ENCODE data around the gene SETBP1. TPM values are rescaled to one million over a fixed set of nuclear protein-coding genes. Genes with fewer than 3 reads are reported as not detected.

Gene SETBP1
- total and polyA plus RNA-seq, 2 of the 4 experiments (the other 2 are of a cell fraction): 0.19 to 0.36 TPM

DNA sequence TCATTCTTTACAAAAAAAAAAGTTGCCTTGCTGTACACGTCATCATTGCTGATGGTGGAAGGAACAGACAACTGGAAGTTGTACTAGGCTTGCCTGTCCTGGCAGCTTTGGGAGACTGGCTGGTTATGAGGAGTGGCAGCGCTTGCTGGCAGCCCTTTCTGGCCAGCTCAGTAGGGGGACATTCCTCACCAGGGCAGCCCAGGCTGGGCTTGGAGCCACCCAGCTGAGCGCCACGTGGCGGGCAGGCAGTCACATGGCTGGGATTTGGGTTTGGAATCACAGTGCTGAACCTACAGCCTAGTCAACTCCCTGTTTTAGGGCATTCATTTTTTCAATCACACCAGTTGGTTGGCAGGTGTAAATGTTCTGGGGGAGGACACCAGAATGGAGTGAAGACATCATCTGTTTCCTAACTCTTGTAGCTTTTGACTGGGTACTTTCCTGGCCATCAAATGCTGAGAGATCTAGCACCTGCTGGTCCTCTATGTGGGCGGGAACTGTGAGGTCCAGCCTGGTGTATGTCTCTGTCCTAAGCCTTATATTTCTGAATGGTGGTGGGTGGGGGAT lies 139.3 kb downstream of the SETBP1 start:
- no peak overlapping the region for H3K56ac ChIP-seq (ENCODE audit: extremely low read depth, insufficient read depth, low read length)
- H2BK15ac ChIP-seq (ENCODE audit: low read depth, low read length): no peak overlapping the region
- H4K8ac ChIP-seq (ENCODE audit: low read depth in 2 of 2, low read length in 2 of 2): no peak overlapping the region
- H3K9me3 ChIP-seq (ENCODE audit: control insufficient read depth, insufficient read depth, low read length): no peaks in the 10 kb centered on the region
- no peak overlapping the region for H3K4me2 ChIP-seq (ENCODE audit: low read depth, low read length)
- DNase-seq: no peak
- no peak for ATAC-seq (ENCODE audit: low read depth)
- no peak overlapping the region for H4K91ac ChIP-seq (ENCODE audit: insufficient read depth, low read depth, low read length)
- no peaks in the 10 kb centered on the region; the same call in 1 of the 2 replicates for H3K9me1 ChIP-seq (ENCODE audit: insufficient read depth, low read length)
- H3K4ac ChIP-seq (ENCODE audit: low read depth, low read length): no peak overlapping the region
- ChIA-PET CTCF (no interaction called here), POLR2A (ENCODE audit: unreplicated experiment) (no interaction called here)
- WGBS, 2 experiments (ENCODE audit: extremely low coverage in 2 of 2, insufficient read length in 1 of 2): 100% methylated on average over 1 of the region's 6 CpGs; no CpG with 5 or more reads in 1 of the 2 experiments
- no peak overlapping the region for H2AK5ac ChIP-seq (ENCODE audit: low read depth, low read length)
- no peaks in the 10 kb centered on the region for H3K79me1 ChIP-seq (ENCODE audit: low read depth in 1 of 2, low read length in 2 of 2)
- intact Hi-C loops (cut with micrococcal nuclease): no loop called here
- no peak for TF ChIP-seq USF2 (IDR thresholded peaks at IDR 0.05; ENCODE audit: low read depth, low read length)
- no peak for TF ChIP-seq MAZ (IDR thresholded peaks at IDR 0.05; ENCODE audit: borderline replicate concordance, low read depth, low read length)
- no peak for TF ChIP-seq MXI1 (IDR thresholded peaks at IDR 0.05; ENCODE audit: borderline replicate concordance, low read depth, low read length)
- no peak for TF ChIP-seq FOS (IDR thresholded peaks at IDR 0.05; ENCODE audit: low read depth, low read length)
- TF ChIP-seq CEBPB (IDR thresholded peaks at IDR 0.05; ENCODE audit: low read depth, low read length): no peak
- no peak for TF ChIP-seq BHLHE40 (IDR thresholded peaks at IDR 0.05; ENCODE audit: low read depth, low read length)
- TF ChIP-seq RAD21 (IDR thresholded peaks at IDR 0.05; ENCODE audit: low read length): no peak
- no peak for TF ChIP-seq CHD1 (IDR thresholded peaks at IDR 0.05; ENCODE audit: low read depth, low read length)
- no peak for TF ChIP-seq NFE2L2 (IDR thresholded peaks at IDR 0.05; ENCODE audit: low read depth, low read length)
- TF ChIP-seq, protein P1, sequence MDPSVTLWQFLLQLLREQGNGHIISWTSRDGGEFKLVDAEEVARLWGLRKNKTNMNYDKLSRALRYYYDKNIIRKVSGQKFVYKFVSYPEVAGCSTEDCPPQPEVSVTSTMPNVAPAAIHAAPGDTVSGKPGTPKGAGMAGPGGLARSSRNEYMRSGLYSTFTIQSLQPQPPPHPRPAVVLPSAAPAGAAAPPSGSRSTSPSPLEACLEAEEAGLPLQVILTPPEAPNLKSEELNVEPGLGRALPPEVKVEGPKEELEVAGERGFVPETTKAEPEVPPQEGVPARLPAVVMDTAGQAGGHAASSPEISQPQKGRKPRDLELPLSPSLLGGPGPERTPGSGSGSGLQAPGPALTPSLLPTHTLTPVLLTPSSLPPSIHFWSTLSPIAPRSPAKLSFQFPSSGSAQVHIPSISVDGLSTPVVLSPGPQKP (IDR thresholded peaks at IDR 0.05; ENCODE audit: borderline replicate concordance, low read depth, low read length): no peak
- TF ChIP-seq RFX5 (IDR thresholded peaks at IDR 0.05; ENCODE audit: low read depth, low read length): no peak
- no peak for TF ChIP-seq POLR2A (IDR thresholded peaks at IDR 0.05; ENCODE audit: low read depth, low read length)
- no peak for TF ChIP-seq SMC3 (IDR thresholded peaks at IDR 0.05; ENCODE audit: low read depth, low read length)
- no peak for TF ChIP-seq RCOR1 (IDR thresholded peaks at IDR 0.05; ENCODE audit: insufficient replicate concordance, low read length)
- no peak for TF ChIP-seq MAFK (IDR thresholded peaks at IDR 0.05; ENCODE audit: low read depth, low read length)
- TF ChIP-seq CTCF (conservative IDR thresholded peaks at IDR 0.05; ENCODE audit: low read depth, low read length): no peak
- no peaks in the 10 kb centered on the region for H4K20me1 ChIP-seq (ENCODE audit: insufficient read depth, low read length)
- no peak overlapping the region for H3K27ac ChIP-seq (ENCODE audit: insufficient read depth, low read length)
- no peaks in the 10 kb centered on the region; the same call in 1 of the 2 replicates for H3K4me1 ChIP-seq (ENCODE audit: control insufficient read depth, insufficient read depth, low read length)
- no peak overlapping the region for H3K9ac ChIP-seq (ENCODE audit: low read depth, low read length)
- no peak overlapping the region for H2BK5ac ChIP-seq (ENCODE audit: low read depth, low read length, poor library complexity, severe bottlenecking)
- in situ Hi-C loops (cut with MboI; ENCODE audit: low sequenced_read_pairs): no loop called here
- H2BK20ac ChIP-seq (ENCODE audit: low read depth, low read length): no peak overlapping the region
- H4K5ac ChIP-seq (ENCODE audit: low read depth, low read length): no peak overlapping the region
- H3K14ac ChIP-seq (replicated peaks; ENCODE audit: low read depth, low read length): no peak overlapping the region
- no peak overlapping the region for H3K23ac ChIP-seq (ENCODE audit: low read depth, low read length)
- no peak overlapping the region for H2AFZ ChIP-seq (replicated peaks; ENCODE audit: low read length, poor library complexity)
- H3K27me3 ChIP-seq (ENCODE audit: control insufficient read depth, insufficient read depth, low read length): peaks cover 1% of the 10 kb centered on the region; the same call in 1 of the 2 replicates
- H2AK9ac ChIP-seq (replicated peaks; ENCODE audit: low read depth, low read length, poor library complexity): no peak overlapping the region
- H2BK120ac ChIP-seq (ENCODE audit: low read depth, low read length): no peak overlapping the region
- H3K36me3 ChIP-seq (ENCODE audit: control insufficient read depth, insufficient read depth, low read length): no peaks in the 10 kb centered on the region
- dilution Hi-C loops (cut with HindIII; ENCODE audit: low sequenced_read_pairs, unreplicated experiment): no loop called here
- no peak overlapping the region for H3K18ac ChIP-seq (ENCODE audit: low read depth, low read length)
- BruUV-seq (replicated peaks): no TSS peak
- no peak overlapping the region for H3K4me3 ChIP-seq (ENCODE audit: insufficient read depth, low read depth, low read length)

Data from IMR-90 (cell line).